HEK293 (cell line): ENCODE results near the gene HSD17B3.

Experiments
- CTCF ChIA-PET: fragments of 350-600 bp; formaldehyde crosslinking; extraction: SDS; loops from one replicate; lab custom pipeline; 2021; ENCODE audit warnings: antibody characterized with exemption; lab: Yijun Ruan, JAX
- POLR2A ChIA-PET: fragments of 300-600 bp; formaldehyde crosslinking; extraction: SDS; loops from one replicate; lab custom pipeline; 2020; ENCODE audit warnings: antibody characterized with exemption, inconsistent platforms; lab: Yijun Ruan, JAX
- H3K27ac ChIP-seq: fragments of 200-500 bp; sonication (Bioruptor generic); 2 replicates; pipeline ENCODE4 v1.5.1; 2014; ENCODE audit warnings: low read depth, low read length, control low read depth, inconsistent platforms; ENCODE audit errors: extremely low read depth
- H3K36me3 ChIP-seq, 2 experiments: fragments of 200-500 bp in 1 of 2; sonication (Bioruptor generic) in 1 of 2; 1 replicate in 1 of 2; 2 replicates in 1 of 2; pipeline ENCODE4 v1.5.1; 2014 to 2017; ENCODE audit warnings: inconsistent platforms in 2 of 2, low read length in 2 of 2; ENCODE audit not compliant: control insufficient read depth in 2 of 2, insufficient read depth in 1 of 2
- H3K4me1 ChIP-seq: fragments of 200-500 bp; sonication (Bioruptor generic); 2 replicates; pipeline ENCODE4 v1.5.1; 2014; ENCODE audit warnings: mild to moderate bottlenecking, low read length, inconsistent platforms; ENCODE audit not compliant: control insufficient read depth, insufficient read depth
- H3K4me3 ChIP-seq: 2 replicates; pipeline ENCODE4 v1.5.1; 2011; ENCODE audit warnings: low read depth, mild to moderate bottlenecking, control low read depth, low read length, moderate library complexity
- H3K9me3 ChIP-seq: fragments of 200-500 bp; sonication (Bioruptor generic); 2 replicates; pipeline ENCODE4 v1.5.1; 2014; ENCODE audit warnings: low read depth, low read length, inconsistent platforms; ENCODE audit not compliant: control insufficient read depth, insufficient read depth
- GLIS2 ChIP-seq: fragments of 450-650 bp; formaldehyde crosslinking; IDR thresholded peaks from 2 replicates; pipeline ENCODE4 v1.5.1; 2016; ENCODE audit warnings: missing biosample characterization, missing genetic modification characterization
- OSR2 ChIP-seq: fragments of 450-650 bp; formaldehyde crosslinking; IDR thresholded peaks from 2 replicates; pipeline ENCODE4 v1.5.1; 2016; ENCODE audit warnings: missing biosample characterization, missing genetic modification characterization
- OVOL3 ChIP-seq: fragments of 450-650 bp; formaldehyde crosslinking; IDR thresholded peaks from 2 replicates; pipeline ENCODE4 v1.5.1; 2016; ENCODE audit warnings: missing biosample characterization, missing genetic modification characterization
- SP7 ChIP-seq: fragments of 450-650 bp; formaldehyde crosslinking; IDR thresholded peaks from 2 replicates; pipeline ENCODE4 v1.5.1; 2016; ENCODE audit warnings: missing biosample characterization, missing genetic modification characterization
- ZBTB8A ChIP-seq: fragments of 450-650 bp; formaldehyde crosslinking; IDR thresholded peaks from 2 replicates; pipeline ENCODE4 v1.5.1; 2016; ENCODE audit warnings: missing biosample characterization, missing genetic modification characterization
- ZFHX2 ChIP-seq: fragments of 450-650 bp; formaldehyde crosslinking; conservative IDR thresholded peaks from 2 replicates; pipeline ENCODE4 v1.5.1; 2016; ENCODE audit warnings: missing biosample characterization, missing genetic modification characterization
- ZNF18 ChIP-seq: fragments of 450-650 bp; formaldehyde crosslinking; IDR thresholded peaks from 2 replicates; pipeline ENCODE4 v1.5.1; 2016; ENCODE audit warnings: missing biosample characterization, missing genetic modification characterization
- ZNF19 ChIP-seq: fragments of 450-650 bp; formaldehyde crosslinking; IDR thresholded peaks from 2 replicates; pipeline ENCODE4; 2016; ENCODE audit warnings: missing biosample characterization, missing genetic modification characterization, low read depth
- ZNF2 ChIP-seq: fragments of 450-650 bp; formaldehyde crosslinking; IDR thresholded peaks from 2 replicates; pipeline ENCODE4 v1.5.1; 2016; ENCODE audit warnings: missing biosample characterization, missing genetic modification characterization
- ZNF335 ChIP-seq: fragments of 450-650 bp; formaldehyde crosslinking; conservative IDR thresholded peaks from 2 replicates; pipeline ENCODE4 v1.5.1; 2016; ENCODE audit warnings: missing biosample characterization, missing genetic modification characterization
- ZNF354C ChIP-seq: fragments of 450-650 bp; formaldehyde crosslinking; IDR thresholded peaks from 2 replicates; pipeline ENCODE4 v1.5.1; 2016; ENCODE audit warnings: missing biosample characterization, missing genetic modification characterization, low read depth, borderline replicate concordance
- ZNF473 ChIP-seq: fragments of 450-650 bp; formaldehyde crosslinking; IDR thresholded peaks from 2 replicates; pipeline ENCODE4 v1.5.1; 2017; ENCODE audit warnings: missing biosample characterization, missing genetic modification characterization
- TF ChIP-seq, protein P1 (sequence below): fragments of 450-650 bp; IDR thresholded peaks from 2 replicates; pipeline ENCODE4 v1.5.1; 2018; ENCODE audit warnings: missing biosample characterization, missing genetic modification characterization
- TF ChIP-seq, protein P2 (sequence below): sonication (generic); formaldehyde crosslinking; IDR thresholded peaks from 2 replicates; pipeline ENCODE4 v1.8.1; 2022; ENCODE audit warnings: mild to moderate bottlenecking, moderate library complexity, missing genetic modification reagents
- TF ChIP-seq, protein P3 (sequence below): fragments of 450-650 bp; formaldehyde crosslinking; IDR thresholded peaks from 2 replicates; pipeline ENCODE4 v1.5.1; 2016; ENCODE audit warnings: missing biosample characterization, missing genetic modification characterization, borderline replicate concordance

Gene HSD17B3

GRCh38 chr9:96219900-96220257 lies 82.1 kb downstream of the HSD17B3 start:
- Histone ChIP-seq H3K36me3 (no peaks in the 10 kb centered on the region), H3K9me3 (no peaks in the 10 kb centered on the region), H3K4me1 (peaks cover 5% of the 10 kb centered on the region; the same call in 1 of the 2 replicates), H3K4me3 (no peak overlapping the region), H3K27ac (no peak overlapping the region)
- ChIA-PET POLR2A (no interaction called here), CTCF (interaction anchor here (0.6 to 3.3 kb wide), 4 partner anchors 8 to 101 kb away, joined by 3 to 10 read pairs (median 4); no protein-coding TSS in a partner anchor)
- TF ChIP-seq OVOL3 (tag by site-specific recombination), result no peak
- TF ChIP-seq ZNF18 (tag by site-specific recombination), result no peak
- TF ChIP-seq, protein P1, sequence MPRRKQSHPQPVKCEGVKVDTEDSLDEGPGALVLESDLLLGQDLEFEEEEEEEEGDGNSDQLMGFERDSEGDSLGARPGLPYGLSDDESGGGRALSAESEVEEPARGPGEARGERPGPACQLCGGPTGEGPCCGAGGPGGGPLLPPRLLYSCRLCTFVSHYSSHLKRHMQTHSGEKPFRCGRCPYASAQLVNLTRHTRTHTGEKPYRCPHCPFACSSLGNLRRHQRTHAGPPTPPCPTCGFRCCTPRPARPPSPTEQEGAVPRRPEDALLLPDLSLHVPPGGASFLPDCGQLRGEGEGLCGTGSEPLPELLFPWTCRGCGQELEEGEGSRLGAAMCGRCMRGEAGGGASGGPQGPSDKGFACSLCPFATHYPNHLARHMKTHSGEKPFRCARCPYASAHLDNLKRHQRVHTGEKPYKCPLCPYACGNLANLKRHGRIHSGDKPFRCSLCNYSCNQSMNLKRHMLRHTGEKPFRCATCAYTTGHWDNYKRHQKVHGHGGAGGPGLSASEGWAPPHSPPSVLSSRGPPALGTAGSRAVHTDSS, result no peak
- no peak for TF ChIP-seq ZFHX2 (tag by site-specific recombination)
- TF ChIP-seq OSR2 (tag by site-specific recombination), result no peak

GRCh38 chr9:96219026-96219899 lies 82.7 kb downstream of the HSD17B3 start:
- no peaks in the 10 kb centered on the region for H3K36me3 ChIP-seq
- POLR2A ChIA-PET, result no interaction called here
- no peak overlapping the region for H3K4me3 ChIP-seq
- no peak for TF ChIP-seq ZBTB8A (tag by site-specific recombination)
- H3K4me1 ChIP-seq, result peaks cover 5% of the 10 kb centered on the region; the same call in 1 of the 2 replicates
- no peak overlapping the region for H3K27ac ChIP-seq
- CTCF ChIA-PET, result interaction anchor here (0.6 to 3.3 kb wide), 16 partner anchors 9 to 1435 kb away, joined by 3 to 10 read pairs (median 3); no protein-coding TSS in a partner anchor
- H3K9me3 ChIP-seq, result no peaks in the 10 kb centered on the region

DNA sequence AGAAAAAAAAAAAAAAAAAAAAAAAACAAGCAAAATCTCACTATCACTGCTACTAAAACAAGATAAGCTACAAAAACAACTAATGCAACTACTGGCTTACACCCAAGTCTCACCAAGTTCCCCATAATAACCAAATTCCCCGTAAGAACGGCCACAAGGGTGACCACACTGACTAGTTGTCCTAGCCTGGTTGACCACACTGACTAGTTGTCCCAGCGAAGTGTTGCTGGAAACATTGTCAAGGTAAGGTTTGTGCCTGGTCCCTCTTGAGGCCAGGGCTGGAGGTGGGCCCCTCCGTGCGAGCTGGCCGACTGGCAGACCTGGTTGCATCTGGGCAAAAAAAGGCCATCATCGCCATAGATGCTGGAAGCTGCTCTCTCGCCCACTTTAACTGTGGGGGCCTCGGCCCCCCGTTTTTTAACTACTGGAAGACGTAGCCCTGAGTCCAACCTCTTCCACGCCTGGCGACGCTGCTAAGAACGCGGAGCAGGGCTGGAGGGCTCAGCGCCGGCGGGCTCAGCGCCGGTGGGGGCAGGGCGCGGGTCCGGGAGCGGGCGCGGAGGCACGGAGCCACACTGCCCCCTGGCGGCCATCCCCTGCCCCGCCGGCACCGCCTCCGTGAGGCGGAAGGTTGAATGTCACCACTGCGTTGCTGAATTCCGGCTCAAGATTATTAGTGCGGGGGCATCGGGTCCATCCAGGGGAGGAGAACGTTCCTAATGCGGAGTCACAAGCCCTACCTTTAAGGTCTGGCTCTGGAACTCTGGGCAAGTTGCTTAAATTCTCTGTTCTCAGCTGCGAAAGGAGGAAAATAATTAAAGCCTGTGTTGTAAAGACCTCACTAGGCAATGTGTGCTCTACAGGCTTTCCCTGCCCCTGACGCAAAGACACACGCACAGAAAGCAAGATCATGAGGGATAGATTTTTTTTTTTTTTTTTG lies 84.0 kb downstream of the HSD17B3 start:
- Histone ChIP-seq H3K36me3 (no peaks in the 10 kb centered on the region), H3K27ac (peak overlapping the region; percentile 83), H3K9me3 (no peaks in the 10 kb centered on the region), H3K4me1 (peaks cover 5% of the 10 kb centered on the region; the same call in 1 of the 2 replicates), H3K4me3 (peak overlapping the region; percentile 2; the same call in 1 of the 2 replicates)
- POLR2A ChIA-PET, result interaction anchor here (0.6 to 1.6 kb wide), 9 partner anchors 19 to 1644 kb away, joined by 3 to 10 read pairs (median 4); partner anchors contain the start of gene ERCC6L2
- CTCF ChIA-PET, result interaction anchor here (0.6 to 2.1 kb wide), 40 partner anchors 10 to 1548 kb away, joined by 3 to 9 read pairs (median 3); no protein-coding TSS in a partner anchor
- TF ChIP-seq ZNF354C (tag by site-specific recombination), result no peak
- TF ChIP-seq GLIS2 (tag by site-specific recombination), result peak; percentile 53
- TF ChIP-seq, protein P2, sequence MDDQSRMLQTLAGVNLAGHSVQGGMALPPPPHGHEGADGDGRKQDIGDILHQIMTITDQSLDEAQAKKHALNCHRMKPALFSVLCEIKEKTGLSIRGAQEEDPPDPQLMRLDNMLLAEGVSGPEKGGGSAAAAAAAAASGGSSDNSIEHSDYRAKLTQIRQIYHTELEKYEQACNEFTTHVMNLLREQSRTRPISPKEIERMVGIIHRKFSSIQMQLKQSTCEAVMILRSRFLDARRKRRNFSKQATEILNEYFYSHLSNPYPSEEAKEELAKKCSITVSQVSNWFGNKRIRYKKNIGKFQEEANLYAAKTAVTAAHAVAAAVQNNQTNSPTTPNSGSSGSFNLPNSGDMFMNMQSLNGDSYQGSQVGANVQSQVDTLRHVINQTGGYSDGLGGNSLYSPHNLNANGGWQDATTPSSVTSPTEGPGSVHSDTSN (CRISPR knock-in tag), result 0 out of 2 replicates have a peak, but pooled peaks have one; percentile 25
- TF ChIP-seq ZFHX2 (tag by site-specific recombination), result 0 out of 2 replicates have a peak, but pooled peaks have one; percentile 18
- peak; percentile 79 for TF ChIP-seq ZBTB8A (tag by site-specific recombination)
- TF ChIP-seq ZNF473 (tag by site-specific recombination), result no peak
- TF ChIP-seq ZNF335 (tag by site-specific recombination), result peak; percentile 56
- TF ChIP-seq, protein P3, sequence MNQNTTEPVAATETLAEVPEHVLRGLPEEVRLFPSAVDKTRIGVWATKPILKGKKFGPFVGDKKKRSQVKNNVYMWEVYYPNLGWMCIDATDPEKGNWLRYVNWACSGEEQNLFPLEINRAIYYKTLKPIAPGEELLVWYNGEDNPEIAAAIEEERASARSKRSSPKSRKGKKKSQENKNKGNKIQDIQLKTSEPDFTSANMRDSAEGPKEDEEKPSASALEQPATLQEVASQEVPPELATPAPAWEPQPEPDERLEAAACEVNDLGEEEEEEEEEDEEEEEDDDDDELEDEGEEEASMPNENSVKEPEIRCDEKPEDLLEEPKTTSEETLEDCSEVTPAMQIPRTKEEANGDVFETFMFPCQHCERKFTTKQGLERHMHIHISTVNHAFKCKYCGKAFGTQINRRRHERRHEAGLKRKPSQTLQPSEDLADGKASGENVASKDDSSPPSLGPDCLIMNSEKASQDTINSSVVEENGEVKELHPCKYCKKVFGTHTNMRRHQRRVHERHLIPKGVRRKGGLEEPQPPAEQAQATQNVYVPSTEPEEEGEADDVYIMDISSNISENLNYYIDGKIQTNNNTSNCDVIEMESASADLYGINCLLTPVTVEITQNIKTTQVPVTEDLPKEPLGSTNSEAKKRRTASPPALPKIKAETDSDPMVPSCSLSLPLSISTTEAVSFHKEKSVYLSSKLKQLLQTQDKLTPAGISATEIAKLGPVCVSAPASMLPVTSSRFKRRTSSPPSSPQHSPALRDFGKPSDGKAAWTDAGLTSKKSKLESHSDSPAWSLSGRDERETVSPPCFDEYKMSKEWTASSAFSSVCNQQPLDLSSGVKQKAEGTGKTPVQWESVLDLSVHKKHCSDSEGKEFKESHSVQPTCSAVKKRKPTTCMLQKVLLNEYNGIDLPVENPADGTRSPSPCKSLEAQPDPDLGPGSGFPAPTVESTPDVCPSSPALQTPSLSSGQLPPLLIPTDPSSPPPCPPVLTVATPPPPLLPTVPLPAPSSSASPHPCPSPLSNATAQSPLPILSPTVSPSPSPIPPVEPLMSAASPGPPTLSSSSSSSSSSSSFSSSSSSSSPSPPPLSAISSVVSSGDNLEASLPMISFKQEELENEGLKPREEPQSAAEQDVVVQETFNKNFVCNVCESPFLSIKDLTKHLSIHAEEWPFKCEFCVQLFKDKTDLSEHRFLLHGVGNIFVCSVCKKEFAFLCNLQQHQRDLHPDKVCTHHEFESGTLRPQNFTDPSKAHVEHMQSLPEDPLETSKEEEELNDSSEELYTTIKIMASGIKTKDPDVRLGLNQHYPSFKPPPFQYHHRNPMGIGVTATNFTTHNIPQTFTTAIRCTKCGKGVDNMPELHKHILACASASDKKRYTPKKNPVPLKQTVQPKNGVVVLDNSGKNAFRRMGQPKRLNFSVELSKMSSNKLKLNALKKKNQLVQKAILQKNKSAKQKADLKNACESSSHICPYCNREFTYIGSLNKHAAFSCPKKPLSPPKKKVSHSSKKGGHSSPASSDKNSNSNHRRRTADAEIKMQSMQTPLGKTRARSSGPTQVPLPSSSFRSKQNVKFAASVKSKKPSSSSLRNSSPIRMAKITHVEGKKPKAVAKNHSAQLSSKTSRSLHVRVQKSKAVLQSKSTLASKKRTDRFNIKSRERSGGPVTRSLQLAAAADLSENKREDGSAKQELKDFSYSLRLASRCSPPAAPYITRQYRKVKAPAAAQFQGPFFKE (tag by site-specific recombination), result no peak
- TF ChIP-seq ZNF2 (tag by site-specific recombination), result 0 out of 2 replicates have a peak, but pooled peaks have one; percentile 32
- no peak for TF ChIP-seq ZNF19 (tag by site-specific recombination)
- 0 out of 2 replicates have a peak, but pooled peaks have one; percentile 8 for TF ChIP-seq SP7 (tag by site-specific recombination)
